ENCODE data around the gene GPR55. TPM values are rescaled to one million over a fixed set of nuclear protein-coding genes. Genes with fewer than 3 reads are reported as not detected.

GPR55 gene
- total RNA-seq, 1 donor: under 0.01 TPM

DNA sequence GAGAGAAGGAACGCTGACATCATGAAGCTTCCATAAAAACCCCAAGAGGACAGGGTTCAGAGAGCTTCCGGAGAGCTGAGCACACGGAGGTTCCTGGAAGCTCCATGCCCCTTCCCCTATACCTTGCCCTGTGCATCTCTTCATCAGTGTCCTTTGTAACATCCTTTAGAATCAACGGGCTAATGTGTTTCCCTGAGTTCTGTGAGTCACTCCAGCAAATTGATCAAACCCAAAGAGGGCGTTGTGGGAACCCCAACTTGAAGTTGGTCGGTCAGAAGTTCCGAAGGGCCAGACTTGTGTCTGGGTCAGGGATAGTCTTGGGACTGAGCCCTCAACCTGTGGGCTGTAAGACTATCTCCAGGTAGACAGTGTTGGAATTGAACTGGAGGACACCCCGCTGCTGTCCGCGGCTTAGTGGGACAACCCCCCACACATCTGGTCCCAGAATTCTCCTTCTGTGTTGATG lies 25.9 kb upstream of the GPR55 start:
- no peak for TF ChIP-seq CTCF (IDR thresholded peaks at IDR 0.05; ENCODE audit: insufficient read depth, low read length)
- no peak for DNase-seq (ENCODE audit: low read depth)
- no peak overlapping the region for H3K4me3 ChIP-seq (ENCODE audit: low read depth, low read length)

GRCh38 chr2:230949966-230950873 lies 25.2 kb upstream of the GPR55 start:
- DNase-seq (ENCODE audit: low read depth): no peak
- no peak overlapping the region for H3K4me3 ChIP-seq (ENCODE audit: low read depth, low read length)
- TF ChIP-seq CTCF (IDR thresholded peaks at IDR 0.05; ENCODE audit: insufficient read depth, low read length): no peak

GRCh38 chr2:230947908-230948365 lies 22.9 kb upstream of the GPR55 start:
- no peak for TF ChIP-seq CTCF (IDR thresholded peaks at IDR 0.05; ENCODE audit: insufficient read depth, low read length)
- no peak for DNase-seq (ENCODE audit: low read depth)
- no peak overlapping the region for H3K4me3 ChIP-seq (ENCODE audit: low read depth, low read length)

DNA sequence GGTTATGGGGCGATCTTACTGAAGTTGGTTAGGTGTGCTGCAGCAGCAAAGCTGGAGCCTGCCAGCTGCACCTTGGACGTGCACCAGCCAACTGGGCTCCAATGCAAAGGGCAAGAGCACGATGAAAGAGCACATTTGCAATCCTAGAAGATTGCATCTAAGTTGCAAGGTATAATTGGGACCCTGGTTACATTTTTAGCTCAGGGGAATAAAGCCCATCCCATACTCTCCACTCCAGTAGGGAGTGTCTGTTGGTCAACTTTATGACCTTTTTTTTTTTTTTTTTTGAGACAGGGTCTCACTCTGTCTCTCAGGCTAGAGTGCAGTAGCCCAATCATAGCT lies 22.2 kb upstream of the GPR55 start:
- DNase-seq (ENCODE audit: low read depth): no peak
- TF ChIP-seq CTCF (IDR thresholded peaks at IDR 0.05; ENCODE audit: insufficient read depth, low read length): no peak
- no peak overlapping the region for H3K4me3 ChIP-seq (ENCODE audit: low read depth, low read length)

- no peak for TF ChIP-seq CTCF (IDR thresholded peaks at IDR 0.05; ENCODE audit: insufficient read depth, low read length)
- DNase-seq (ENCODE audit: low read depth): no peak
- H3K4me3 ChIP-seq (ENCODE audit: low read depth, low read length): no peak overlapping the region
Observed at GRCh38 chr2:230946429-230947234, 21.6 kb upstream of the GPR55 start.

DNA sequence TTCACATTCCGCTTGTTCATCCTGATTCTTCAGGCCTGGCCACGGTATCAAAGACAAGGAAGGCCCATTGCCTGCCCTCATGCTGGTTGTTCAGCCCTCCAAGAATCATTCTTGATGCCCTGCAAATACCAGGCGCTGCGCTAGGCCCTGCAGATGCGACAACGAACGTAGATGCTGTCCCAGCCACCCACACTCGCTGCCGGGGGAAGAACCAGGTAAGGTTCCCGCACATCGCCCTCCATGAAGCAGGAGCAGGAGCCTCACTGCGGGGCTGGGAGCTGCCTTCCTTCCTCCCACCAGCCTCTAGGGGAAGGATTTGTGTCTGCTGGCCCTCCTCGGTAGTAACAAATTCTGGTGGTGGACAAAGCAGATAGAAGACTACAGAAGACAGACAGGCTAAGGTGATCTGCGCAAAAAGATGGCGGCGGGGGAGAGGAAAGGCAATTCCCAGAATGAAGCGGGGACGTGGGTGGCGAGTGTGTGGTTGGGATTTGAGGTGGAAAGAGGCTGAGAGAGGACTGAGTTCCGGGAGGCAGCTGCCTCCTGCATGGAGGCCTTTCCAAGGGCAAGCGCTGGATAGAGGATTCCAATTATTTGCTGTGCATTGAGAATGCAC lies 19.8 kb upstream of the GPR55 start:
- H3K4me3 ChIP-seq (ENCODE audit: low read depth, low read length): no peak overlapping the region
- no peak for TF ChIP-seq CTCF (IDR thresholded peaks at IDR 0.05; ENCODE audit: insufficient read depth, low read length)
- no peak for DNase-seq (ENCODE audit: low read depth)
